Tibial artery (tissue), 4 donors: ENCODE measurements around the gene TXNRD1.

Source experiments
- DNase-seq, 2 donors: peaks; one replicate each; pipeline ENCODE4 v3.0.0-alpha.2; 2019
- H3K27ac ChIP-seq, 2 donors: fragments of 200-600 bp; sonication (generic) in 1 of 2; 1 replicate in 1 of 2; 2 replicates in 1 of 2; pipeline ENCODE4 v1.5.1; 2018 to 2019; ENCODE audit warnings: mild to moderate bottlenecking in 1 of 2
- H3K27me3 ChIP-seq, 2 donors: fragments of 200-600 bp; sonication (generic) in 1 of 2; one replicate each; pipeline versions ENCODE4 v1.5.1 to v1.6.0; 2016 to 2019
- H3K36me3 ChIP-seq, 3 donors: fragments of 200-600 bp; sonication (generic) in 2 of 3; one replicate each; pipeline ENCODE4 v1.5.1; 2016 to 2019; ENCODE audit warnings: mild to moderate bottlenecking in 2 of 3
- H3K4me1 ChIP-seq, 4 donors: fragments of 200-600 bp; sonication (generic) in 2 of 4; 1 replicate in 3 of 4; 2 replicates in 1 of 4; pipeline ENCODE4 v1.5.1; 2016 to 2019
- H3K4me3 ChIP-seq, 2 donors: fragments of 200-600 bp; sonication (generic) in 1 of 2; 1 replicate in 1 of 2; 2 replicates in 1 of 2; pipeline ENCODE4 v1.5.1; 2018 to 2019; ENCODE audit warnings: mild to moderate bottlenecking in 2 of 2
- H3K9me3 ChIP-seq, 3 donors: fragments of 200-600 bp; sonication (generic) in 1 of 3; one replicate each; pipeline ENCODE4 v1.5.1; 2016 to 2019
- intact Hi-C: fragments of 100-400 bp; cut with DNase I; formaldehyde crosslinking; loops from one replicate; pipeline ENCODE4 v1.15.0; 2023; ENCODE audit warnings: low total_unique reads
- TF ChIP-seq, protein P1 (sequence below), 2 experiments: fragments of 200-600 bp in 1 of 2; fragments of 450-650 bp in 1 of 2; IDR thresholded peaks; one replicate each; pipeline ENCODE4 v1.5.1; 2017 to 2019; ENCODE audit warnings: antibody characterized with exemption in 2 of 2, mild to moderate bottlenecking in 1 of 2, moderate library complexity in 1 of 2

Gene TXNRD1

DNA sequence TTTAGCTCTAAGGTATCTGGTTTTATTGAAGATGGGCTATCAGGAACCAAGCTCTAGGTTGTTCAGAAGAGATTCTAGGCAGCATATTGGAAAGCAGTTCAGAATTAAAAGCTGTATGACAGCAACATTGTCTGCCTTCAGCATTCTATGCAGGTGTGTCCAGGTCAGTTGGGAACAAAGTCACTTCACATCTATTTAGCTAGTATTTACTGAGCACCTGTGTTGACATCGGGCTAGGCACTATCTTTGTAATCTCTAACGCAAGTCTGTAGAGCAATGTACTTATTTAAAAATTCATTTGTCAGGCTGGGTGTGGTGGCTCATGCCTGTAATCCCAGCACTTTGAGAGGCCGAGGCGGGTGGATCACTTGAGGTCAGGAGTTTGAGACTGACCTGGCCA is 81.1 kb downstream of the TXNRD1 start:
- TF ChIP-seq, protein P1, sequence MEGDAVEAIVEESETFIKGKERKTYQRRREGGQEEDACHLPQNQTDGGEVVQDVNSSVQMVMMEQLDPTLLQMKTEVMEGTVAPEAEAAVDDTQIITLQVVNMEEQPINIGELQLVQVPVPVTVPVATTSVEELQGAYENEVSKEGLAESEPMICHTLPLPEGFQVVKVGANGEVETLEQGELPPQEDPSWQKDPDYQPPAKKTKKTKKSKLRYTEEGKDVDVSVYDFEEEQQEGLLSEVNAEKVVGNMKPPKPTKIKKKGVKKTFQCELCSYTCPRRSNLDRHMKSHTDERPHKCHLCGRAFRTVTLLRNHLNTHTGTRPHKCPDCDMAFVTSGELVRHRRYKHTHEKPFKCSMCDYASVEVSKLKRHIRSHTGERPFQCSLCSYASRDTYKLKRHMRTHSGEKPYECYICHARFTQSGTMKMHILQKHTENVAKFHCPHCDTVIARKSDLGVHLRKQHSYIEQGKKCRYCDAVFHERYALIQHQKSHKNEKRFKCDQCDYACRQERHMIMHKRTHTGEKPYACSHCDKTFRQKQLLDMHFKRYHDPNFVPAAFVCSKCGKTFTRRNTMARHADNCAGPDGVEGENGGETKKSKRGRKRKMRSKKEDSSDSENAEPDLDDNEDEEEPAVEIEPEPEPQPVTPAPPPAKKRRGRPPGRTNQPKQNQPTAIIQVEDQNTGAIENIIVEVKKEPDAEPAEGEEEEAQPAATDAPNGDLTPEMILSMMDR (IDR thresholded peaks at IDR 0.05): no peak
- Histone ChIP-seq H3K27me3 (no peaks in the 10 kb centered on the region), H3K36me3 (peaks cover 32 to 60% (median 53%) of the 10 kb centered on the region in 3 donors), H3K4me1 (peaks cover 0 to 98% (median 50%) of the 10 kb centered on the region in 4 donors), H3K9me3 (no peaks in the 10 kb centered on the region), H3K4me3 (no peak overlapping the region), H3K27ac (peak overlapping the region in 1 of 2 donors; percentile 56)
- intact Hi-C loops: no loop called here
- DNase-seq: no peak

DNA sequence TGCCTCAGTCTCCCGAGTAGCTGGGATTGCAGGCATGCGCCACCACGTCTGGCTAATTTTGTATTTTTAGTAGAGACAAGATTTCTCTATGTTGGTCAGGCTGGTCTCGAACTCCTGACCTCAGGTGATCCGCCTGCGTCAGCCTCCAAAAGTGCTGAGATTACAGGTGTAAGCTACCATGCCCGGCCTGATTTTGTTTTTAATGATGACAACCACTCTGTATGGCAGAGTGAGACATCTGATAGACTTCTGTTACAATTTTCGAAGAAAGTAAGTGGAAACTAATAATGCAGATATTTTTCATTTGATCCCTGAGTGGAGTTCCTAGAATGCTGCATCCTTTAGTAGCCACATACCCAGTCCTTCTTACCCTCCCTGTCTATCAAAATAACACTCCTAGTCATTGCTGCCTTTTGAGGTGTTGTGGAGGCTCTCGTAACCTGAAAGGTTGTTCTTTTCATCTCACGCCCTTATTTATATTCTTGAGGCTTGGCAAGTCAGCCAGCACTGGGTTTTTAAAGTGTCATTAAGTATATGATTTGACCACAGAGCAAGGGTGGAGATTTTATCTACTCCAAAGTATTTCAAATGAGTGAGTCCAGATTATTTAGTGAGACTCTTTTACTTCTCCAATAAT is 82.0 kb downstream of the TXNRD1 start:
- H3K27me3 ChIP-seq: no peaks in the 10 kb centered on the region
- no peak for DNase-seq
- intact Hi-C loops: no loop called here
- no peak overlapping the region for H3K4me3 ChIP-seq
- H3K4me1 ChIP-seq: peaks cover 0 to 98% (median 47%) of the 10 kb centered on the region in 4 donors
- peaks cover 23 to 51% (median 44%) of the 10 kb centered on the region in 3 donors for H3K36me3 ChIP-seq
- H3K27ac ChIP-seq: no peak overlapping the region
- no peaks in the 10 kb centered on the region for H3K9me3 ChIP-seq
- TF ChIP-seq, protein P1 (IDR thresholded peaks at IDR 0.05): no peak

DNA sequence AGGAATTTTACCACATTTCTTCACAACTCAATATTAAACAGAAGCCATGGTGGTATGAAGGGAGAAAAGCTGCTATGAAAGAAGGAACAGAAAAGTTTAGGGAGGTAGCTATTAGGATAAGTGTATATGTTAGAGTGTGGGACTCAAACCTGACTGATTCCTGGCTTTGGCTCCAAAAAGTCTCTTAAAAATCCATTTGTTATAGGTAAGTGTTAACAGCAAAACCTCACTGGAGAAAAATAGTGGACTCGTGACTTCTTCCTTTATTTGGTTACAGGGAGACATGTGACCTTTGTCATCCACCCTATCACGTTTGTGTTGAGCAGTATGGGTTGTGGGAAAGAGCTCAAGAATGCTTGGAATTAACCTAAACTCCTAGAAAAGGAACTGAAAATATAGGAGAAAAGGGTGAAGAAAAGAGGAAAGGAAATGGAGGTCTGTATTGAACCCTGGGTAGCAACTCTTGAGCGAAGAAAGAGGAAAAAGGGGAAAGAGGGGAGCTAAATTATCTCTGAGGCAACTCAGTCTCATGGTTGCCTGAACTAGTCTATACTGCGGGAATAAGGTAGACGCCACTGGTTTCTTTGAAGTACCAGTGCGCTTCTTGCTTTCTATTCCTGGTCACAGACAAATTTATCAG is 84.4 kb downstream of the TXNRD1 start:
- intact Hi-C loops: no loop called here
- TF ChIP-seq, protein P1 (IDR thresholded peaks at IDR 0.05): no peak
- no peak for DNase-seq
- Histone ChIP-seq H3K36me3 (peaks cover 14 to 36% (median 22%) of the 10 kb centered on the region in 3 donors), H3K27me3 (no peaks in the 10 kb centered on the region), H3K4me3 (no peak overlapping the region), H3K9me3 (no peaks in the 10 kb centered on the region), H3K4me1 (peaks cover 0 to 95% (median 41%) of the 10 kb centered on the region in 4 donors), H3K27ac (peak overlapping the region in 1 of 2 donors; percentile 9)

DNA sequence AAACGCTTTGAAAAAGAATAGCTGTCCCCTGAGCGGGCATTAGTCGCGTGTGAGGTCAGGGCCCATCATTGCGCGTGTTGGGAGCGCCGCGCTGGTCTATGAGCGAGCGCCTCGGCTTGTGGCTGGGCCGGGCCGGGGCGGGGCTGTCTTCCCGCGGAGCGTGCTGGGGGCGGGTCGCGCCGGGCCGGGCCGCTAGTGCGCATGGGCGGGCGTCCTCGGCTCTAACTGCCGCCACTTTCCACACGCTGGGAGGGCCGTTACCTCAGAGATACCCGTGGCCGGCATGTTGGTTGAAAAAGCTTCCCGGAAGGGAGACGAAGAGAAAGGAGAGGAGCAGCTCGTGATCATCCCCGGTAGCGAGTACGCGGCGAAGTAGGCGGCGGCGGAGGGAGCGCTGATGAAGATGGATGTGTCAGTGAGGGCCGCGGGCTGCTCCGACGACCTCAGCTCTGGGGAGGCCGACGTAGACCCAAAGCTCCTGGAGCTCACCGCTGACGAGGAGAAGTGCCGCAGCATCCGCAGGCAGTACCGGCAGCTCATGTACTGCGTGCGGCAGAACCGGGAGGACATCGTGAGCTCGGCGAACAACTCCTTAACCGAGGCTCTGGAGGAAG is 88.1 kb downstream of the TXNRD1 start, which contains the start of gene EID3:
EID3 (plus strand) TSS at position 202 of the 614 bp plus-strand sequence; CDS start at position 398, 196 bp downstream.
- Histone ChIP-seq H3K4me1 (peaks cover 0 to 92% (median 41%) of the 10 kb centered on the region in 4 donors), H3K27ac (peak within 1 kb of the TSS; percentile 63 to 69), H3K36me3 (peaks cover 0 to 17% (median 6%) of the 10 kb centered on the region in 3 donors), H3K27me3 (no peaks in the 10 kb centered on the region), H3K4me3 (peak within 1 kb of the TSS; percentile 50 to 51), H3K9me3 (no peaks in the 10 kb centered on the region)
- TF ChIP-seq, protein P1 (IDR thresholded peaks at IDR 0.05): no peak
- intact Hi-C loops: no loop called here
- peak; percentile 82 to 90 for DNase-seq

DNA sequence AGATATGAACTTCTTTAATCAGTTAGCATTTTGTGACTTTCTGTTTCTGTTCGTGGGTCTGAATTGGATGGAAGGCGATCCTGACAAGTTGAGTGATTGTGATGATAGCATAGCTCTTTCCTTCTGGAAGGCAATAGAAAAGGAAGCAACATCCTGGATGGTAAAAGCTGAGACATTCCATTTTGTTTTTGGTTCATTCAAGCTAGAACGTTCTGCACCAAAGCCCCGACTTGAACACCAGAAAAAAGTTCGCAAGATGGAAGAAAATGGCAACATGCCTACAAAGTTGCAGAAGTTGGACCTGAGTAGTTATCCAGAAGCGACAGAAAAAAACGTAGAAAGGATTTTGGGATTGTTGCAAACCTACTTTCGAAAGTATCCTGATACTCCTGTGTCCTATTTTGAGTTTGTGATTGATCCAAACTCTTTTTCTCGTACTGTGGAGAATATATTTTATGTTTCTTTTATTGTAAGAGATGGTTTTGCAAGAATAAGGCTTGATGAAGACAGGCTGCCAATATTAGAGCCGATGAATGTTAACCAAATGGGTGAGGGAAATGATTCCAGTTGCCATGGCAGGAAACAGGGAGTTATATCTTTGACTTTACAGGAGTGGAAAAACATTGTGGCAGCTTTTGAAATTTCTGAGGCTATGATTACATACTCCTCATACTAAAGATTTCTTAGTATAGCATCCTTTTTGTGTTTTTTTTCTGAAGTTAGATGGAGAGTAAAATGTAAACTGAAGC is 88.9 kb downstream of the TXNRD1 start:
- H3K4me1 ChIP-seq: peaks cover 0 to 90% (median 41%) of the 10 kb centered on the region in 4 donors
- peak overlapping the region; percentile 50 to 51 for H3K4me3 ChIP-seq
- TF ChIP-seq, protein P1 (IDR thresholded peaks at IDR 0.05): no peak
- peaks cover 0 to 10% (median 0%) of the 10 kb centered on the region in 3 donors for H3K36me3 ChIP-seq
- peak overlapping the region; percentile 63 to 69 for H3K27ac ChIP-seq
- no peaks in the 10 kb centered on the region for H3K27me3 ChIP-seq
- H3K9me3 ChIP-seq: no peaks in the 10 kb centered on the region
- intact Hi-C loops: no loop called here
- no peak for DNase-seq
